Measurements from ENCODE around the gene SAE1.

DNA sequence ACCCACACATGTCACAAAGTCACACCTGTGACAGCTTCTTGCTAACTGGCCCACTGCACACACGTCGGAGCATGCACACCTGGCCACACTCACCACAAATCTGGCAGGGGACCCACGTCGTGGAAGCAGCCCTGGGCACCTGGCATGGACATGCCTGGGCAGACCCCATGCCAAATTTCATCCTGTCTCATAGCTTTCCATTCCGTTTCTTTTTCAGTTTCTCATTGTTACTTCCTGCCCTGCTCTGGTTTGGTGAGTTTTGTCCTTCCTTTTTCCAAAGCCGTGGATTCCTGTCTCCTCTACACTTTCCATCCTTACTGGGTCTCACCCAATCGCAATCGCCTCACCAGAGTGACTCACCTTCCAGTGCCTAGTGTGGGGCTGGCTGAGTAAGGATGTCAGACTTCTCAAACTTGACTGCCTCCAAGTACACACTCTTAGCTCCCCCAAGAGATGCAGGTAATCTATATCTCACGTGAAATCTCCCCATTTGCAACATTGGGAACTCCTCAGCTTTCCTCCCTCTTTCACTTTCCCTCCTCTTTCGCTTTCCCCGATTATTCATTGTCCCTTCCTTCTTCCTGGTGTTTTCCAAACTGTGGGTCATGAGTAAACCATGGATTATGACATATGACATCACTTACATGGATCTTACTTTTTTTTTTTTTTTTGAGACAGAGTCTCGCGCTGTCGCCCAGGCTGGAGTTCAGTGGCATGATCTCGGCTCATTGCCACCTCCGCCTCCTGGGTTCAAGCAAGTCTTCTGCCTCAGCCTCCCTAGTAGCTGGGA lies 102.0 kb downstream of the SAE1 start:
- TF ChIP-seq SRF (IDR thresholded peaks at IDR 0.05; ENCODE audit: low read depth in 2 of 2, low read length in 2 of 2) (no peak), RAD21 (IDR thresholded peaks at IDR 0.05; ENCODE audit: insufficient read depth, low read depth, low read length) (no peak), NFIC (IDR thresholded peaks at IDR 0.05; ENCODE audit: low read depth, low read length) (no peak; the same call in 1 of the 2 replicates), SIX5 (IDR thresholded peaks at IDR 0.05; ENCODE audit: low read depth, low read length, severe bottlenecking) (no peak), BCL3 (IDR thresholded peaks at IDR 0.05; ENCODE audit: borderline replicate concordance, insufficient read depth, low read depth, low read length, poor library complexity, severe bottlenecking) (peak; percentile 63), CEBPZ (IDR thresholded peaks at IDR 0.05; ENCODE audit: low read depth, low read length) (no peak), TCF3 (IDR thresholded peaks at IDR 0.05; ENCODE audit: borderline replicate concordance, insufficient read depth, low read depth, low read length) (peak; percentile 91), CTCF (IDR thresholded peaks at IDR 0.05 in 2 of 3, conservative IDR thresholded peaks at IDR 0.05 in 1 of 3; ENCODE audit: control insufficient read depth in 2 of 3, extremely low read depth in 1 of 3, insufficient read depth in 1 of 3, low read depth in 3 of 3, low read length in 3 of 3) (no peak), MAX (IDR thresholded peaks at IDR 0.05; ENCODE audit: low read depth, low read length) (peak; percentile 36; the same call in 1 of the 2 replicates), SP1 (IDR thresholded peaks at IDR 0.05; ENCODE audit: low read depth, low read length) (peak; percentile 18), JUNB (IDR thresholded peaks at IDR 0.05) (no peak), POLR2A (IDR thresholded peaks at IDR 0.05; ENCODE audit: low read depth, low read length) (no peak)
- TF ChIP-seq, protein P1, sequence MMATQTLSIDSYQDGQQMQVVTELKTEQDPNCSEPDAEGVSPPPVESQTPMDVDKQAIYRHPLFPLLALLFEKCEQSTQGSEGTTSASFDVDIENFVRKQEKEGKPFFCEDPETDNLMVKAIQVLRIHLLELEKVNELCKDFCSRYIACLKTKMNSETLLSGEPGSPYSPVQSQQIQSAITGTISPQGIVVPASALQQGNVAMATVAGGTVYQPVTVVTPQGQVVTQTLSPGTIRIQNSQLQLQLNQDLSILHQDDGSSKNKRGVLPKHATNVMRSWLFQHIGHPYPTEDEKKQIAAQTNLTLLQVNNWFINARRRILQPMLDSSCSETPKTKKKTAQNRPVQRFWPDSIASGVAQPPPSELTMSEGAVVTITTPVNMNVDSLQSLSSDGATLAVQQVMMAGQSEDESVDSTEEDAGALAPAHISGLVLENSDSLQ (IDR thresholded peaks at IDR 0.05) = no peak; the same call in 1 of the 2 replicates
- TF ChIP-seq, protein P2, sequence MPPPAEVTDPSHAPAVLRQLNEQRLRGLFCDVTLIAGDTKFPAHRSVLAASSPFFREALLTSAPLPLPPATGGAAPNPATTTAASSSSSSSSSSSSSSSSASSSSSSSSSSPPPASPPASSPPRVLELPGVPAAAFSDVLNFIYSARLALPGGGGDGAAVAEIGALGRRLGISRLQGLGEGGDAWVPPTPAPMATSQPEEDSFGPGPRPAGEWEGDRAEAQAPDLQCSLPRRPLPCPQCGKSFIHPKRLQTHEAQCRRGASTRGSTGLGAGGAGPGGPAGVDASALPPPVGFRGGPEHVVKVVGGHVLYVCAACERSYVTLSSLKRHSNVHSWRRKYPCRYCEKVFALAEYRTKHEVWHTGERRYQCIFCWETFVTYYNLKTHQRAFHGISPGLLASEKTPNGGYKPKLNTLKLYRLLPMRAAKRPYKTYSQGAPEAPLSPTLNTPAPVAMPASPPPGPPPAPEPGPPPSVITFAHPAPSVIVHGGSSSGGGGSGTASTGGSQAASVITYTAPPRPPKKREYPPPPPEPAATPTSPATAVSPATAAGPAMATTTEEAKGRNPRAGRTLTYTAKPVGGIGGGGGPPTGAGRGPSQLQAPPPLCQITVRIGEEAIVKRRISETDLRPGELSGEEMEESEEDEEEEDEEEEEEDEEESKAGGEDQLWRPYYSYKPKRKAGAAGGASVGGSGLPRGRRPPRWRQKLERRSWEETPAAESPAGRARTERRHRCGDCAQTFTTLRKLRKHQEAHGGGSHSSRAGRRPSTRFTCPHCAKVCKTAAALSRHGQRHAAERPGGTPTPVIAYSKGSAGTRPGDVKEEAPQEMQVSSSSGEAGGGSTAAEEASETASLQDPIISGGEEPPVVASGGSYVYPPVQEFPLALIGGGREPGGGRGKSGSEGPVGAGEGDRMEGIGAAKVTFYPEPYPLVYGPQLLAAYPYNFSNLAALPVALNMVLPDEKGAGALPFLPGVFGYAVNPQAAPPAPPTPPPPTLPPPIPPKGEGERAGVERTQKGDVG (CRISPR knock-in tag; IDR thresholded peaks at IDR 0.05) = no peak

All from GM12878 (cell line).